NCI-H2196 treated with DMSO at 0.1 percent for 48 hours (cell line): Measurements from ENCODE around the gene CPEB3.
A peak's percentile ranks its signal among the peaks of the same experiment; 100 is the strongest.
"Not testable (repeated sequence)": the region's sequence is repeated elsewhere in the genome, so short reads cannot be mapped to it uniquely, and the experiment has no call there.

Experiments used
- DNase-seq: peaks from one replicate; lab custom pipeline; 2025; ENCODE audit not compliant: unreplicated experiment; lab: John Stamatoyannopoulos, UW

Gene CPEB3

DNA sequence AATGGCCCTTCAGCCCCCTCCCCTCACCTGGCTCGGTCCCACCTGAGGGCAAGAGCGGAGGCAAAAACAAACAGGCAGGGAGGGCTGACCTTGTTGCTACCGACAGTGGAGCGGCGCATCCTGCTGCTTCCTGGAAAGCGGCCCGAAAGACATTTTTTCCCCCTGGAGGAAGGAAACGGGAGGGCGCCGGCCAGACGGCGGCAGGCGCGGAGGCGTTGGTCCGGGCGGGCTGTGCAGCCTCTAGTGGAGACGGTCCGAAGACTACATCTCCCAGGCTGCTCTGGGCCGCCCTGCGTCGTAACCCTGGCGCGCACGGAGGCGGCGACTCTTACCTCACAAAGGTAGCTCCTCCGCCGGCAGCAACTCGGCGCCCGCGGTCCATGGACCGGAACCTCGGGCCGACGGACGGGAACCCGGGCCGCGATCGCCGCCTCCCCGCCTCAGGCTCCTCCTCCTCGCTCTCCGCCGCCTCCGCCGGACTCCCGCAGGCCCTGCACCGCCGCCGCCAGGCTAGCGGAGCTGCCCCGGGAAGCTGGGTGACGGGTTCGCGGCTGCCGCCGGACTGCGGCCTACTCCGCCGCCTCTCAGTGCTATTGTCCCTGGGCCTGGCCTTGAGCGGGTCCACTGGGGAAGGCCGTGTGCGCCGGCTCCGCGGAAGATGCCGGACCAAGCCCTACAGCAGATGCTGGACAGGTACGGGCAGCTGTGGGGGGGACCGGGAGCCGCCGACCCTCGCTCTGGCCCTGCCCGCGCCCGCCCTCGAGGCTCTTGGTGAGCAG is at the start of gene CPEB3, which contains the start of gene MARCHF5:
CPEB3 (minus strand) TSS at position 242 of the 779 bp plus-strand sequence. CDS start 50,728 bp downstream, outside the sequence.
MARCHF5 (plus strand) TSS at position 331 of the 779 bp plus-strand sequence; CDS start at position 659, 328 bp downstream.
- peak; percentile 71 for DNase-seq

DNA sequence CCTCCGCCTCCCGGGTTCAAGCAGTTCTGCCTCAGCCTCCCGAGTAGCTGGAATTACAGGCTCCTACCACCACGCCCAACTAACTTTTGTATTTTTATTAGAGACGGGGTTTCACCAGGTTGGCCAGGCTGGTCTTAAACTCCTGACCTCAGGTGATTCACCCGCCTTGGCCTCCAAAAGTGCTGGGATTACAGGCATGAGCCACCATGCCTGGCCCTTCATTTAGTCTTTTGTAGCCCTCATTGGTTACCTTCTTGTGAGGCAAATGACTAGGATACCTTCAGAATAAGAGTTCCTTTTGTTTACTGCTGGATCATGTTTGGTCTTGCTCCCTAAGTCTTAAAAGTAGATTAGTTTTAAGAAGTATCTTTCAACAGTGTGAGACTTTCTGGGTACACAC is 39.0 kb upstream of the CPEB3 start:
- not testable (repeated sequence) for DNase-seq

DNA sequence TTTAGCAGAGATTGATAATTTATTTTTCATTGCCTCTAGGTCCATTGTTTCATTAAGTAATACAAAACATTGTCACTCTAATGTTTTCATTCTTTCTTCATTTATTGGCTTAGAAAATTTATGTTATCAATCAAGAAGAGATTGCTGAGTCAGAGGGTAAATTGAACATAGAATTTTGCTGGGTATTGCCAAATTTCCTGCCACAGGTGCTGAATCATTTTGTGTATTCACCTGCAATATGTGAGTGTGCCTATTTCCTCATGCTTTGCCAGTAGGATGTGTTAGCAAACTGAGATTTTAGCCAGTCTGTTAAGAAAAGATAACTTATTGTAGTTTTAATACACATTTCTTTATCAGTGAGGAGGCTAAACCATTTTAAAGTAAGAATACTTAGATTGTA is 38.1 kb upstream of the CPEB3 start:
- no peak for DNase-seq

DNA sequence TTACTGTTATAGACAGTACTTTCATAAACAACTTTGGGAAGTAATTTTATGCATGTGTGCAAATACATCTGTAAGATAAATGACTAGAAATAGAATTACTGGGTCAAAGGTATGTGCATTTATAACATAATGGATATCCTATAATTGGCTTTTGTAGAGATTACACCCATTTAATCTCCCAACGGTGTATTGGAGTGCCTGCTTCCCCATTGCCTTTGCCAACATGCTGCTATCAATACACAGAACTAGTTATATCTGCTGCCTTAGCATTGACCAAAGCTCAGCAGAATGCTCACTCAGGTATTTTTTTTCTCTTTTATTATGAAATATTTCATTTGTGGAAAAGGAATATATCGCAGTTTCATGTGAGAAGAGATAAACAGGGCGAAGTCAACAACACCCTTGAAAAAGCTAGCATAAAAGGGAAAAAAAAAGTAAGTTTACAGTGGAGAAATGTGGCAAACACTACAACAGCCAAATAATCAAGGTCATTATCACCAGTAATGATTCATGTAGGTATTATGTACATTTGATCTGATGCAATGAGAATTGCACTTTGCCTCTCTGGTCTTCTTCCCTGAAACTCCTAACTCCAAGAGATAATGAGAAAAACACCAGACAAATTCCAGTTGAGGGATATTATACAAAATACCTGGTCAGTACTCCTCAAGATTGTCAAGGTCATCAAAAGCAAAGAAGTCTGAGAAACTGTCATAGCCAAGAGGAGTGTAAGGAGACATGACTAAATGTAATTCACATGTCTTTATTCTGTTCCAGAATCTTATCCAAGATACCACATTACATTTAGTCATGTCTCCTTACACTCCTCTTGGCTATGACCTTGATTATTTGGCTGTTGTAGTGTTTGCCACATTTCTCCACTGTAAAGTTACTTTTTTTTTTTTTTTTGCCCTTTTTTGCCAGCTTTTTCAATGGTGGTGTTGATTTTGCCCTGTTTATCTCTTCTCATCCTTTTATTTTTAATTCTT is 36.9 kb upstream of the CPEB3 start:
- DNase-seq: no peak

DNA sequence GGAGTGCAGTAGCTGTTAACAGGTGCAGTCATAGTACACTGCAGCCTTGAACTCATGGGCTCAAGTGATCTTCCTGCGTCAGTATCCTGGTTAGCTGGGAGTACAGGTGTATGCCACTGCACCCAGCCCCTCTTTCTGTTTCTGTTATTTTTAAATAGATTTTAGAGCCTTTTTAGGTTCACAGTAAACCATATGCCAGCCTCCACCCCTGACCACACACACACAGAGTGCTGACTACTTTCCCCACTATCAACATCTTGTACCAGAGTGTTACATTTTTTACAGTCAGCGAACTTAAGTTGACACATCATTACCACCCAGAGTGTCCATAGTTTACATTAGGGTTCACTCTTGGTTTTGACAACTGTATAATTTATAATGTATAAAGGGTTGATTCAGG is 32.2 kb upstream of the CPEB3 start:
- DNase-seq: no peak

GRCh38 chr10:92316610-92317009 is 25.7 kb upstream of the CPEB3 start:
- DNase-seq: no peak

DNA sequence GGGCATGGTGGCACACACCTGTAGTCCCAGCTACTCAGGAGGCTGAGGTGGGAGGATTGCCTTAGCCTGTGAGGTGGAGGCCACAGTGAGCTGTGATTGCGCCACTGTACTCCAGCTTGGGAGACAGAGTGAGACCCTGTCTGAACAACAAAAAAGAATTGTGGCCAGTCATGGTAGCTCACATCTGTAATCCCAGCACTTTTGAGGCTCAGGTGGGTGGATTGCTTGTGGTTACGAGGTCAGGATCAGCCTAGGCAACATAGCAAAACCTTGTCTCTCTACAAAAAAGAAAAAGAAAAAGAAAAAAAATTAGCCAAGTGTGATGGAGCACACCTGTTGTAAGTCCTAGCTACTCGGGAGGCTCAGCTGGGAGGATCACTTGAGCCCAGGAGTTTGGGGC is 22.9 kb upstream of the CPEB3 start:
- no peak for DNase-seq

DNA sequence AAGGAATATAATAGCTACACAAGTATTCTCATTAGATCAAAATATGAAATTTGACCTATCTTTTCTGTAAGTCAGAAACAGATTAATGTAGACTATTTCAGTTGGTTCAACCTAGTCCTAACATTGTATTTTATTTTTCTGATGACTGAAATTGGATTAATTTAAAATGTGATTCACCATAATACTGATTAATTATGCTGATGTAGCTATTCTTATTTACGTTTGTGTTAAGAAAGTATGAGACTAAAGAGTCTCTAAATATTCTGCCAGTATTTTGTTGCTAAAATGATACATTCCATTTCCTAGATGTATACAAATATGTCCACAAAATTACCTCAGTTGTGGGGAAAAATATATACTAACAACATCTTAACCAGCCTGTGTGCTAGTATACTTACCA is 18.4 kb upstream of the CPEB3 start:
- no peak for DNase-seq

DNA sequence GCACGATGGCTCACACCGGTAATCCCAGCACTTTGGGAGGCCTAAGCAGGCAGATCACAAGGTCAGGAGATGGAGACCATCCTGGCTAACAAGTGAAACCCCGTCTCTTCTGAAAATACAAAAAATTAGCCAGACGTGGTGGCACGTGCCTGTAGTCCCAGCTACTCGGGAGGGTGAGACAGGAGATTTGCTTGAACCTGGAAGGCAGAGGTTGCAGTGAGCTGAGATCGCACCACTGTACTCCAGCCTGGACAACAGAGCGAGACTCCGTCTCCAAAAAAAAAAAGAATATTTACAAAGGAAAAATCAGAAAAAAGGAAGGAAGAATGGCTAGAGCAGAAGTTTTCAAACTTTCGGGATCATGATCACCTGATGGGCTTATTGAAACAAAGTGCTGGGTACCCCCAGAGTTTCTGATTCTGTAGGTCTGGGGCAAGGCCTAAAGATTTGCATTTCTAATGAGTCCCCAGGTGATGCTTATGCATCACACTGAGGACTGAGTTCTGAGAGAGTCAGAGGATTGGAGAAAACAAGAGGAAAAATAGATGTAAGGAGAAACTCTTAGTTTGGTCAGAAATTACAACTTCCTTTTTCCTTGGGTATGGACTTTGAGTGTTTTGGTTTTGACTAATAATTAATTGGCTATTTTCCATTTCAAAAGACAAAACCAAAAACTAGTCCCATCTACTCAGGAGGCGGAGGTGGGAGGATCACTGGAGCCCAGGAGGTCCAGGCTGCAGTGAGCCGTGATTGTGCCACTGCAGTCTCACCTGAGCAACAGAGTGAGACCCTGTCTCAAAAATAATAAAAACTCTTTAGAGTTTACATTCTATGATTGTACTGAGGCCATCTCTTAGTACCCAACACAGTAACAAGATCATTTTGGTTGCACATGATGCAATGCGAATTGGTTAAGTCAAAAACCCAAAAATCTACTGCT is 14.5 kb upstream of the CPEB3 start:
- no peak for DNase-seq

DNA sequence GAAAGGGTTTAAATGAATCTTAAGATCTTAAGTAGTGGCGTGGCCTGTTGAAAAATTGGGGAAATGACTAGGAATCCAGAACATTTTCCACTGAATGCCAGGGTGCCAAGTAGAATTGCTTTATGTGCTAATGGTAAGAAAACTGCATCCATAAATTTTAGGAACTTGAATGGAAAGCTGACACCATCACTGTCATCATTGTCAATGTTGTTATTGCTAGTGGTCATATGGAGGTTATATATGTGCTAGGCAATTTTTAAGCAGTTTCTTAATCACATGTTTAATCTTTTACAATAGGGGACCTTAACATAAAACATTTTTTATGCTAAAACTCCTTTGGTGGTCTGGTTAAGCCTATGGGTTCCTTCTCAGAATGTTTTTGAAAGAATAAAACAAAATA is 13.2 kb upstream of the CPEB3 start:
- no peak for DNase-seq

- DNase-seq: no peak
Measured at GRCh38 chr10:92303096-92303495, 12.2 kb upstream of the CPEB3 start.

DNA sequence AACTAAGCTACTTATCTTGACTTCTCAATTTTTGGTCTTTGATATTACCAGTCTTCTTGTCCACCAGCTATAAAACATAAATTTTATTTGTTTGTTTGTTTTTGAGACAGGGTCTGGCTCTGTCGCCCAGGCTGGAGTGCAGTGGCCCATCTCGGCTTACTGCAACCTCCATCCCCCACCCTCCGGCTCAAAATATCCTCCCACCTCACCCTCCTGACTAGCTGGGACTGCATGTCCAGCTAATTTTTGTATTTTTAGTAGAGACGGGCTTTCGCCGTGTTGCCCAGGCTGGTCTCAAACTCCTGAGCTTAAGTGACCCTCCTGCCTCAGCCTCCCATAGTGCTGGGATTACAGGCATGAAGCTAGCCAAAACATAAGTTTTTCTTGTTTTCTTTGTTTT is 7.6 kb upstream of the CPEB3 start:
- no peak for DNase-seq

- DNase-seq: no peak
Measured at GRCh38 chr10:92291921-92292845, 1.3 kb upstream of the CPEB3 start.

GRCh38 chr10:92291616-92291865 is 663 bp upstream of the CPEB3 start:
- no peak for DNase-seq

- DNase-seq: no peak
Measured at GRCh38 chr10:92290076-92290836, 622 bp downstream of the CPEB3 start.

- DNase-seq: no peak
Measured at GRCh38 chr10:92284112-92284704, 6.7 kb downstream of the CPEB3 start.

DNA sequence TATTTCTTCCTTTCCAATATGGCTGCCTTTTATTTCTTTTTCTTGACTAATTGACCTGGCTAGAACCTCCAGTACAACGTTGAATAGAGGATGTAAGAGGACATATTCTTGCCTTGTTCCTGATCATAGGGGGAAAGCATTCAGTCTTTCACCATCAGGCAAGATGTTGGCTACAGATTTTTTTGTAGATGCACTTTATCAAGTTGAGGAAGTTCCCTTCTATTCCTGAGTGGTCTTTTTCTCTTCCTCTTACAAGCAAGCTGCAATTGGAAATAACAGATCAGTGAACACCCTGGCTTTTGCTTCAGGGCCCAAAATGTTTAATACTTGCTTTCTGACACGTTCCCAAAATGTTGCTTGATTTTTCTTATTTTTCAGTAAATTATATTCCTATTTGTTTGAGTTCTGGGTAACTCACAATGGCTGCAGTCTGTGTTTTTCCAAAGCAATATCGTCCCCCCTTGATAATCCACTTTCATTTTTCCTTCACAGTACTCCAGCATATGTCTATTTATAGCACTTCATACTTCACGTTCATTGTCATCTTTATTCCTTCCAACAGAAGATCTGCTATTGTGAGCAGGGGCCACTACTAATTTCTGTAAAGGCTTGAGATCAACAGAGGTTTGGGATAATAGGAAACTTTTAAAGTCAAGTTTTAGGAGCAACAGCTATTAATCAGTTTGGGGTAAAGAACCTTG is 11.7 kb downstream of the CPEB3 start:
- DNase-seq: no peak

- no peak for DNase-seq
Measured at GRCh38 chr10:92274071-92274470, 16.8 kb downstream of the CPEB3 start.
